HG03460 (cell line): ENCODE measurements around the gene GOLGA8M.
"Not testable (repeated sequence)": the region's sequence is repeated elsewhere in the genome, so short reads cannot be mapped to it uniquely, and the experiment has no call there.

Source experiments
- ATAC-seq: cut with Tn5 transposase; IDR thresholded peaks from one replicate; pipeline ENCODE4 v1.9.1; 2021; ENCODE audit not compliant: unreplicated experiment

GOLGA8M gene

GRCh38 chr15:28712270-28712669, at the start of gene GOLGA8M:
GOLGA8M (minus strand) TSS chr15:28712421; CDS start chr15:28712323, 98 bp downstream.
- ATAC-seq = not testable (repeated sequence)

GRCh38 chr15:28742890-28743289, 30.7 kb upstream of the GOLGA8M start:
- not testable (repeated sequence) for ATAC-seq

- not testable (repeated sequence) for ATAC-seq
Measured at GRCh38 chr15:28738590-28739292, 26.5 kb upstream of the GOLGA8M start.

- ATAC-seq = not testable (repeated sequence)
Measured at GRCh38 chr15:28738200-28738561, 26.0 kb upstream of the GOLGA8M start.

- ATAC-seq = peak; percentile 54
Measured at GRCh38 chr15:28737521-28738199, 25.4 kb upstream of the GOLGA8M start.

- ATAC-seq = not testable (repeated sequence)
Measured at GRCh38 chr15:28728061-28728460, 15.8 kb upstream of the GOLGA8M start.

- ATAC-seq = not testable (repeated sequence)
Measured at GRCh38 chr15:28727026-28727425, 14.8 kb upstream of the GOLGA8M start.

- no peak for ATAC-seq
Measured at GRCh38 chr15:28726102-28726501, 13.9 kb upstream of the GOLGA8M start.

GRCh38 chr15:28725556-28725955, 13.3 kb upstream of the GOLGA8M start:
- no peak for ATAC-seq

GRCh38 chr15:28723986-28724385, 11.8 kb upstream of the GOLGA8M start:
- not testable (repeated sequence) for ATAC-seq

GRCh38 chr15:28719626-28720025, 7.4 kb upstream of the GOLGA8M start:
- not testable (repeated sequence) for ATAC-seq

- ATAC-seq = not testable (repeated sequence)
Measured at GRCh38 chr15:28718576-28718975, 6.4 kb upstream of the GOLGA8M start.

- ATAC-seq = not testable (repeated sequence)
Measured at GRCh38 chr15:28714176-28714575, 2.0 kb upstream of the GOLGA8M start.

- not testable (repeated sequence) for ATAC-seq
Measured at GRCh38 chr15:28703927-28704326, 8.3 kb downstream of the GOLGA8M start.

- not testable (repeated sequence) for ATAC-seq
Measured at GRCh38 chr15:28702427-28702826, 9.8 kb downstream of the GOLGA8M start.

- ATAC-seq = not testable (repeated sequence)
Measured at GRCh38 chr15:28694006-28694751, 18.0 kb downstream of the GOLGA8M start.

GRCh38 chr15:28693021-28693420, 19.2 kb downstream of the GOLGA8M start:
- not testable (repeated sequence) for ATAC-seq

- ATAC-seq = not testable (repeated sequence)
Measured at GRCh38 chr15:28673533-28673932, 38.7 kb downstream of the GOLGA8M start.

- ATAC-seq = not testable (repeated sequence)
Measured at GRCh38 chr15:28672122-28672521, 40.1 kb downstream of the GOLGA8M start.

- not testable (repeated sequence) for ATAC-seq
Measured at GRCh38 chr15:28666402-28666801, 45.8 kb downstream of the GOLGA8M start.

- ATAC-seq = not testable (repeated sequence)
Measured at GRCh38 chr15:28664575-28664974, 47.6 kb downstream of the GOLGA8M start.
